Measurements from ENCODE around the gene ZNF181. TPM values are rescaled to one million over a fixed set of nuclear protein-coding genes. Genes with fewer than 3 reads are reported as not detected.

ZNF181 gene
- polyA plus RNA-seq, 2 of the 4 experiments (the other 2 are of a cell fraction): 17.0 to 24.6 TPM

- TF ChIP-seq, protein P1, sequence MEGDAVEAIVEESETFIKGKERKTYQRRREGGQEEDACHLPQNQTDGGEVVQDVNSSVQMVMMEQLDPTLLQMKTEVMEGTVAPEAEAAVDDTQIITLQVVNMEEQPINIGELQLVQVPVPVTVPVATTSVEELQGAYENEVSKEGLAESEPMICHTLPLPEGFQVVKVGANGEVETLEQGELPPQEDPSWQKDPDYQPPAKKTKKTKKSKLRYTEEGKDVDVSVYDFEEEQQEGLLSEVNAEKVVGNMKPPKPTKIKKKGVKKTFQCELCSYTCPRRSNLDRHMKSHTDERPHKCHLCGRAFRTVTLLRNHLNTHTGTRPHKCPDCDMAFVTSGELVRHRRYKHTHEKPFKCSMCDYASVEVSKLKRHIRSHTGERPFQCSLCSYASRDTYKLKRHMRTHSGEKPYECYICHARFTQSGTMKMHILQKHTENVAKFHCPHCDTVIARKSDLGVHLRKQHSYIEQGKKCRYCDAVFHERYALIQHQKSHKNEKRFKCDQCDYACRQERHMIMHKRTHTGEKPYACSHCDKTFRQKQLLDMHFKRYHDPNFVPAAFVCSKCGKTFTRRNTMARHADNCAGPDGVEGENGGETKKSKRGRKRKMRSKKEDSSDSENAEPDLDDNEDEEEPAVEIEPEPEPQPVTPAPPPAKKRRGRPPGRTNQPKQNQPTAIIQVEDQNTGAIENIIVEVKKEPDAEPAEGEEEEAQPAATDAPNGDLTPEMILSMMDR (IDR thresholded peaks at IDR 0.05): no peak
- TF ChIP-seq EP300 (IDR thresholded peaks at IDR 0.05): no peak
- TF ChIP-seq, protein P2, sequence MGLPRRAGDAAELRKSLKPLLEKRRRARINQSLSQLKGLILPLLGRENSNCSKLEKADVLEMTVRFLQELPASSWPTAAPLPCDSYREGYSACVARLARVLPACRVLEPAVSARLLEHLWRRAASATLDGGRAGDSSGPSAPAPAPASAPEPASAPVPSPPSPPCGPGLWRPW (IDR thresholded peaks at IDR 0.05): no peak
- TF ChIP-seq CHD2 (IDR thresholded peaks at IDR 0.05; ENCODE audit: low read length, partially characterized antibody): no peak
- TF ChIP-seq, protein P3, sequence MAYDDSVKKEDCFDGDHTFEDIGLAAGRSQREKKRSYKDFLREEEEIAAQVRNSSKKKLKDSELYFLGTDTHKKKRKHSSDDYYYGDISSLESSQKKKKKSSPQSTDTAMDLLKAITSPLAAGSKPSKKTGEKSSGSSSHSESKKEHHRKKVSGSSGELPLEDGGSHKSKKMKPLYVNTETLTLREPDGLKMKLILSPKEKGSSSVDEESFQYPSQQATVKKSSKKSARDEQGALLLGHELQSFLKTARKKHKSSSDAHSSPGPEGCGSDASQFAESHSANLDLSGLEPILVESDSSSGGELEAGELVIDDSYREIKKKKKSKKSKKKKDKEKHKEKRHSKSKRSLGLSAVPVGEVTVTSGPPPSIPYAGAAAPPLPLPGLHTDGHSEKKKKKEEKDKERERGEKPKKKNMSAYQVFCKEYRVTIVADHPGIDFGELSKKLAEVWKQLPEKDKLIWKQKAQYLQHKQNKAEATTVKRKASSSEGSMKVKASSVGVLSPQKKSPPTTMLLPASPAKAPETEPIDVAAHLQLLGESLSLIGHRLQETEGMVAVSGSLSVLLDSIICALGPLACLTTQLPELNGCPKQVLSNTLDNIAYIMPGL (CRISPR knock-in tag; IDR thresholded peaks at IDR 0.05; ENCODE audit: borderline replicate concordance): no peak
- TF ChIP-seq RAD21 (conservative IDR thresholded peaks at IDR 0.05 in 1 of 2, IDR thresholded peaks at IDR 0.05 in 1 of 2): no peak
- TF ChIP-seq MYC (IDR thresholded peaks at IDR 0.05; ENCODE audit: borderline replicate concordance, low read length): no peak
- TF ChIP-seq EHMT2 (IDR thresholded peaks at IDR 0.05; ENCODE audit: low read depth): no peak
Measured at GRCh38 chr19:34787059-34787824, 53.2 kb downstream of the ZNF181 start (continued).

- TF ChIP-seq ZFP36 (IDR thresholded peaks at IDR 0.05; ENCODE audit: borderline replicate concordance, partially characterized antibody) (no peak), POLR2A (IDR thresholded peaks at IDR 0.05; ENCODE audit: low read length) (no peak), HOXB13 (CRISPR knock-in tag; IDR thresholded peaks at IDR 0.05; ENCODE audit: low read depth) (no peak), ZNF302 (CRISPR knock-in tag; IDR thresholded peaks at IDR 0.05) (no peak), BCL3 (IDR thresholded peaks at IDR 0.05) (no peak), ZSCAN20 (CRISPR knock-in tag; IDR thresholded peaks at IDR 0.05) (no peak), ESRRA (IDR thresholded peaks at IDR 0.05; ENCODE audit: borderline replicate concordance, low read length) (no peak), REST (IDR thresholded peaks at IDR 0.05) (no peak), KDM1A (IDR thresholded peaks at IDR 0.05; ENCODE audit: low read depth) (no peak), JUN (IDR thresholded peaks at IDR 0.05) (no peak)
- TF ChIP-seq, protein P1 (IDR thresholded peaks at IDR 0.05): no peak
- TF ChIP-seq, protein P3 (CRISPR knock-in tag; IDR thresholded peaks at IDR 0.05; ENCODE audit: borderline replicate concordance): no peak
- ChIA-PET POLR2A (no interaction called here), CTCF (interaction anchor here (0.5 kb wide), 1 partner anchor 279 kb away, joined by 3 read pairs; no protein-coding TSS in a partner anchor)
- Histone ChIP-seq H3K4me2 (no peak overlapping the region), H3K4me3 (no peak overlapping the region), H3K27ac (no peak overlapping the region), H3K9me3 (peaks cover 50% of the 10 kb centered on the region; the same call in 2 of the 3 replicates), H3K4me1 (no peaks in the 10 kb centered on the region)
- WGBS (ENCODE audit: missing lambda C conversion rate): 2% methylated on average over 2 of the region's 2 CpGs
- DNase-seq (ENCODE audit: low read depth in 1 of 2, low spot score in 1 of 2) (no peak), FAIRE-seq (peak; percentile 85), ATAC-seq (no peak)
Measured at GRCh38 chr19:34788074-34788473, 54.0 kb downstream of the ZNF181 start.

Data from A549 (cell line).